GM11168 (cell line): ENCODE measurements around the gene RABGAP1L.
"Not testable (repeated sequence)": the region's sequence is repeated elsewhere in the genome, so short reads cannot be mapped to it uniquely, and the experiment has no call there.

Source experiments
- in situ Hi-C: fragments of 300-500 bp; cut with MboI; formaldehyde crosslinking; loops from one replicate; pipeline ENCODE4 v1.12.0; 2022; ENCODE audit warnings: low sequenced_read_pairs; ENCODE audit not compliant: unreplicated experiment

Gene RABGAP1L

DNA sequence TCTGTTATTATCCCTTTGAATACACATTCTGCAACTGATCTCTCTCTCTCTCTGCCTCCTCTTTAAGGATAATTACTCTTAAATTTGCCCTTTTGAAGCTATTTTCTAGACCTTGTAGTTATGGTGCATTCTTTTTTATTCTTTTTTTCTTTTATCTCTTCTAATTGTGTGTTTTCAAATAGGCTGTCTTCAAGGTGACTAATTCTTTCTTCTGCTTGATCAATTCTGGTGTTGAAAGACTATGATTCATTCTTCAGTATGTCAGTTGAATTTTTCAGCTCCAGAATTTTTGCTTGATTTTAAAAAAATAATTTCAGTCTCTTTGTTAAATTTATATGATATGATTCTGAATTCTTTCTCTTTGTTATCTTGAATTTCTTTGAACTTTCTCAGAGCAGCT, 192.8 kb downstream of the RABGAP1L start:
- in situ Hi-C loops, result no loop called here

GRCh38 chr1:174352883-174353608, 193.7 kb downstream of the RABGAP1L start:
- in situ Hi-C loops, result no loop called here

- in situ Hi-C loops, result no loop called here
Observed at GRCh38 chr1:174358344-174358743, 199.0 kb downstream of the RABGAP1L start.

DNA sequence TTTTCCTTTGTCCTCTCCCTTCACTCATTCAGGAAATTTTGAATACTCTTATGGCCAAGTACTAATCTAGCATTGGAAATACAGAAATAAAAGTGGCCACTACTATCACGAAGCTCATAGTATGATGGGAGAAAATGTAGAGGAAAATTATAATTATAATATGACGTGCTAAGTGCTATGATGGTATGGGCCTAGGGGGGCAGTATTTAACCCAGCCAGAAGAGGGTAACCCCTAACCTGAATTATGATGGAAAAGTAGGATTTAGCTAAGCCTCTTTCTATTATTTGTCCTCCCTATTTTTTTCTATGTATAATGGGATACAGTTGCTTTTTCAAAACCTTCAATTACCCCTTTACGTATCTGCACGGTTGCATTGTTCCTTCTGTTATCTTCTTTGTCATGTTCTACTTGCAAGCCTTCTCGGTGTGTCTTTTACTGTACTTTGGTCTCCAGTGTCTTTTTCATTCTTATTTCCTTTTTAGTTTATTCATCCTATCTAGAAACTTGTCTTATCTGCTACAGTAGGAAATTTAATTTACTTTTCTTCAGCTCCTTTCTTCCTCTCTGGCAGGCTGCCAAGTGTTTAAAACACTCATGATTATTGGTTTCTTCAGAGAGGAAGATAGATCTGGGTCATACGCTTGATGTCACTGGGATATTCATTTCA, 199.6 kb downstream of the RABGAP1L start:
- in situ Hi-C loops, result no loop called here

DNA sequence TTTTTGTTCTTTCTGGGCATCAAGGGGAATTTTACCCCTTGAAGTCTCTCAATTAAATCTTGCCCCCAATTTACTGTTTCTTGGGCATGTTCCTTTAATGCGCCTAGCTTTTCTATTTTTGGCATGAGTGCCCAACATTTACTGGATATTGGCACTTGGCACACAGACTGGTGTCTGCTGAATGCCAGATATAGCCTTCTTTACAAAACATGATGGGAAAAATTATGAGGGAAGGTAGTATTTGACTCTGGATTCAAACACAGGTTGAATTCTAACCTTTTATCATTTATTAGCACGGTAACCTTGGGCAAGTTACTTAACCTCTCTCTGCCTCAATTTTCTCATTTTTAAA, 200.1 kb downstream of the RABGAP1L start:
- in situ Hi-C loops, result no loop called here

DNA sequence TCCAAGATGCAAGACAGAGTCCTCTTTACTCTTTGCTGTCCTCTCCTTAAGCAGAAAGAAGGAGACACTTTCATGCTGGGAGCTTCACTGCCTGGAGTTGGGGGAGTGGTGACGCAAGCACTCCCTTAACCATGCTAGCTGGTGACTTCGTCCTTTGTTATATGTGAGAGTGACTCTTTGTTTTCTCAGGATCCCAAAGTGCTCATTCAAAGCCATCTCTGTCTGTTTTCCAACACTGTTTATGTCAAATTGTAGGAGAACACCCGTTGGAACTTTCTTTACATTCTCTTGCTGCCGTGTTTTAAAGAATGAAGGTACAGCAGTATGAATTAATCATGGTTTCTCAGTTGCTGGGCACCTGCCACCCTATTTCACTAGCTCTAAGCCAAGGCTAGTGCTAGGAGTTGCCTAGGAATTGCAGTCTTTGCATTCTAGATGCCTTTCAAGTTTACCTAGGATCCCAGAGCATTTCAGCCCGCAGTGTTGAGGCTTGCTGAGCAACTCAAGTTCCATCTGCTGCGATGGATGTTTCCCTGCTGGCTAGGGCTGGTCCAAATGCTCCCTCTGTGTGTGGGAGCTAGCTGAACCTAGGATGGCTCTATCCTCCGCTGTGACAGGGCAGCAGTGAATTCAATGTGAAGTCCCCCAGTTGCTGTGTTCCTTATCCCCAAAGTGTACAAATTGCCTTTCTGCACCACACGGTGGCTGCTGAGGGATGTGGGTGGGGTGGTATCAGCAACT, 205.8 kb downstream of the RABGAP1L start:
- in situ Hi-C loops, result no loop called here

DNA sequence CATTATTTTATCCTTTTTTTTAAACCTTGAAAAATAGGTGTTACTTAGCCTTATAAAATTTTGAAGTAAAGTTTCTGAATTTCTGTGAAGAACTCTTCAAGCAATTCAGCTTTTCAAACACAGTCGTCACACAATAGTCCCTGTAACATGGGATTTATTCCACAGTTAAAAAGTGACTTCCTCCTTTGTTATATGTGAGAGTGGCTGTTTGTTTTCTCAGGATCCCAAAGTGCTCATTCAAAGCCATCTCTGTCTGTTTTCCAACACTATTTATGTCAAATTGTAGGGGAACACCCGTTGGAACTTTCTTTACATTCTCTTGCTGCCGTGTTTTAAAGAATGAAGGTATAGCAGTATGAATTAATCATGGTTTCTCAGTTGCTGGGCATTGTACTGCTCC, 207.6 kb downstream of the RABGAP1L start:
- in situ Hi-C loops, result no loop called here

- in situ Hi-C loops, result no loop called here
Observed at GRCh38 chr1:174367892-174368291, 208.6 kb downstream of the RABGAP1L start.

- in situ Hi-C loops, result no loop called here
Observed at GRCh38 chr1:174376030-174376429, 216.7 kb downstream of the RABGAP1L start.

GRCh38 chr1:174391716-174392115, 232.4 kb downstream of the RABGAP1L start:
- in situ Hi-C loops, result no loop called here

- in situ Hi-C loops, result no loop called here
Observed at GRCh38 chr1:174393885-174394284, 234.6 kb downstream of the RABGAP1L start.

- in situ Hi-C loops, result no loop called here
Observed at GRCh38 chr1:174397261-174397660, 237.9 kb downstream of the RABGAP1L start.

DNA sequence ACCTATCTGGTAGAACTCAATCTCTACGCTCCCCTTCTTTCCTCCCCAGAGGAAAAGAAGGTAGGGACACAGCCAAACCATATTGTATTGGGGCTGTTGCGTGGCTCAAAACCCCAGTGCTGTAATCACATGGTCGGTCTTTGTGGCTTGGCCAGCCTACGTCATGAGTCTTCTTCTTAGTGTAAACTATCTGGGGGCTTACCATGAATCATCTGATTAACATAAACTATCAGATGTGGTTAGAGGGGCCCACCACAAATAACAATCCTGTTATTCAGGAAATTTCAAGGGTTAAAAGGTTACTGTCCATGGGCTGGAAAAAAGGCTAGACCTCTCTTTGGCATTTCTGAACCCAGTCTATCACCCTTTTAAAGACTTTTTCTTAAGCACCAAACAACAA, 238.9 kb downstream of the RABGAP1L start:
- in situ Hi-C loops, result no loop called here

- in situ Hi-C loops, result no loop called here
Observed at GRCh38 chr1:174399211-174399610, 239.9 kb downstream of the RABGAP1L start.

GRCh38 chr1:174401075-174401474, 241.8 kb downstream of the RABGAP1L start:
- in situ Hi-C loops, result no loop called here

DNA sequence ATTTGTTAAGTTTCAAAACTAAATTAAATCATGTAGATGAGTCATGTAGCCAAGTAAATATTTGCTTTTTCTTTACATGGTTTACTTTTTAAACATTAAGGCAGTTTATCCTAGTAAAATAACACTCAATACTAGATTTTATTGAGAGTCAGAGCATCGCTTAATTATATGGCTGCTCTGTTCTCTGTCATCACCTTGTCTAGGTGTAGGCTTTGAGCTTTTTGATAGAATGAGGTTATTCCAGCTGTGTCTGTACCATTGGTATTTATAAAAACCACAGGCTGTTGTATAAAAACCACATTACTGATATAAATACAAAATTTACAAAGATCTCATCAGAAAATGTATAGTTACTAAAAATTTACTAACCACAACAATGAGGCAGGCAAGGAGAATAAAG, 245.9 kb downstream of the RABGAP1L start:
- in situ Hi-C loops, result no loop called here

DNA sequence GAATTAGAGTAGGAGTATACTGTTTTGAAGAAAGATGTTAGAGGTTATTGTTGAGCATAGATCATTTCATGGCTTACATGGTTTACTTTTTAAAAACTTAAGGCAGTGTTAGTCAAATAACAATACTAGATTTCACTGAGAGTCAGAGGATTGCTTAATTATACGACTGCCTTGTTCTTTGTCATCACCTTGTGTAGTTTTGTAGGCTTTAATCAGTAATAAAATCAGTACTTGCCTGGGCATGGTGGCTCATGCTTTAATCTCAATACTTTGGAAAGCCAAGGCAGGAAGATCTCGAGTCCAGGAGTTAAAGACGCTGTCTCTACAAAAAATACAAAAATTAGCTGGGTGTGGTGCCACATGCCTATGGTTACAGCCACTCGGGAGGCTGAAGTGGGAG, 247.1 kb downstream of the RABGAP1L start:
- in situ Hi-C loops, result no loop called here

DNA sequence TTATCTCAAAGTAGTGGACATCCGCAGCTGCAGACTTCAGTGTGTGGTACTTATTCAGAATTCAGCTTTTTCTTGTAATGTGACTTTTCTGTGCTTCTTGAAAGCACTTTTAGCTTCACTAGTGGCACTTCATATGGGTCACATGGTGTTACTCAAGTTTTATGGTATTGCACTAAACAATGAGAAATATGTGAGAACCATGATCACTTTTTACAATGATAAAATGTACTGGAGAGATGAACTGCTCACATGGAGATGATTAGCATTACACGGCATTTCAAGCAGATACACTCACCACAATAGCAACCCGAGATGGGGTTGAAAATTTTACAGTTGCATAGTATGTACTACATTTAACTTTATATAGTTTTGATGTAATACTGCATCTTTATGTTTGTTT, 248.3 kb downstream of the RABGAP1L start:
- in situ Hi-C loops, result no loop called here

DNA sequence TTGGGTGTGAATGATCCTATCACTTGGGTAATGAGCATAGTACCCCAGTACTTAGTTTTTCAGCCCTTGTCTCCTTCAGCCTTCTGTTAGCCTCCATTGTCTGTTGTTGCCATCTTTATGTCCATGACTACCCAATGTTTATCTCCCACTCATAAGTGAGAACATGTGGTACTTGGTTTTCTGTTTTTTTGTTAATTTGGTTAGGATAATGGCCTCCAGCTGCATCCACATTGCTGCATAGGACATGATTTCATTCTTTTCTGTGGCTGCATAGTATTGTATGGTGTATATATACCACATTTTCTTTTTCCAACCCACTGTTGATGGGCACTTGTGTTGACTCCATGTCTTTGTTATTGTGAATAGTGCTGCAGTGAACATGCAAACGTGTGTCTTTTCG, 248.8 kb downstream of the RABGAP1L start:
- in situ Hi-C loops, result no loop called here

GRCh38 chr1:174409801-174410200, 250.5 kb downstream of the RABGAP1L start:
- in situ Hi-C loops, result not testable (repeated sequence)

GRCh38 chr1:174413632-174414031, 254.3 kb downstream of the RABGAP1L start:
- in situ Hi-C loops, result no loop called here
